Endodermal cell (in vitro differentiated cells): Measurements from ENCODE around the gene ELMO1. TPM values are rescaled to one million over a fixed set of nuclear protein-coding genes. Genes with fewer than 3 reads are reported as not detected.

Experiments used
- DNase-seq: peaks from one replicate; pipeline ENCODE4 v3.0.0-alpha.2; 2017
- H3K27ac ChIP-seq: 2 replicates; pipeline ENCODE4 v1.5.1; 2013; ENCODE audit warnings: mild to moderate bottlenecking, low read depth, low read length, moderate library complexity
- H3K27me3 ChIP-seq: 2 replicates; pipeline ENCODE4 v1.6.1; 2013; ENCODE audit warnings: mild to moderate bottlenecking, low read length, moderate library complexity; ENCODE audit not compliant: insufficient read depth, control insufficient read depth, poor library complexity, severe bottlenecking
- H3K36me3 ChIP-seq: 2 replicates; pipeline ENCODE4 v1.7.0; 2013; ENCODE audit warnings: mild to moderate bottlenecking, low read length, moderate library complexity; ENCODE audit not compliant: control insufficient read depth, insufficient read depth
- H3K4me1 ChIP-seq: one replicate; pipeline ENCODE4 v1.7.0; 2013; ENCODE audit warnings: low read length; ENCODE audit not compliant: control insufficient read depth, insufficient read depth
- H3K4me3 ChIP-seq: 2 replicates; pipeline ENCODE4 v1.5.1; 2013; ENCODE audit warnings: mild to moderate bottlenecking, low read length, moderate library complexity
- H3K9ac ChIP-seq: 2 replicates; pipeline ENCODE4 v1.6.1; 2013; ENCODE audit warnings: mild to moderate bottlenecking, low read length, moderate library complexity; ENCODE audit not compliant: poor library complexity, severe bottlenecking; ENCODE audit errors: extremely low read depth
- H3K9me3 ChIP-seq: 2 replicates; pipeline ENCODE4 v1.6.1; 2013; ENCODE audit warnings: mild to moderate bottlenecking, low read length, moderate library complexity; ENCODE audit not compliant: control insufficient read depth
- H3K27ac Mint-ChIP-seq: 2 replicates; pipeline ENCODE4 v1.8.0; 2020; ENCODE audit warnings: mixed read lengths
- H3K27me3 Mint-ChIP-seq: 2 replicates; pipeline ENCODE4 v1.8.0; 2021; ENCODE audit warnings: mild to moderate bottlenecking, mixed read lengths; ENCODE audit not compliant: insufficient read depth
- H3K36me3 Mint-ChIP-seq: 2 replicates; pipeline ENCODE4 v1.8.0; 2020; ENCODE audit warnings: low read depth, mixed read lengths
- H3K4me1 Mint-ChIP-seq: 2 replicates; pipeline ENCODE4 v1.8.0; 2020; ENCODE audit warnings: mixed read lengths
- H3K4me3 Mint-ChIP-seq: 2 replicates; pipeline ENCODE4 v1.8.0; 2020; ENCODE audit warnings: mild to moderate bottlenecking, moderate library complexity, mixed read lengths
- H3K9me3 Mint-ChIP-seq: 2 replicates; pipeline ENCODE4 v1.8.0; 2020; ENCODE audit warnings: mild to moderate bottlenecking, mixed read lengths
- WGBS, 2 experiments: methylation state at CpG; one replicate each; pipeline versions ENCODE4 v1.1.5 to v1.1.7; 2013; ENCODE audit warnings: missing lambda C conversion rate in 2 of 2, mixed read lengths in 1 of 2; ENCODE audit not compliant: insufficient coverage in 1 of 2, insufficient read length in 1 of 2; 5-methylcytosine and 5-hydroxymethylcytosine counted together
- total RNA-seq, 2 donors: library from RNA; stranded (reverse); fragmentation: NEBNext Ultra II Directional in 1 of 2; extraction: Animal tissue kit (Norgen Biotek cat#: 25700) in 1 of 2; gene quantifications; 2 replicates in 1 of 2; 3 replicates in 1 of 2; pipeline ENCODE4 v1.2.1, GENCODE V29; 2021
- TF ChIP-seq, protein P1 (sequence below): fragments of 200-600 bp; sonication (generic); conservative IDR thresholded peaks from 2 replicates; pipeline ENCODE4 v1.5.0; 2021; ENCODE audit warnings: antibody characterized with exemption, mild to moderate bottlenecking

The ELMO1 gene
- total RNA-seq, 2 donors from 2014 or later: 120 to 131 TPM

DNA sequence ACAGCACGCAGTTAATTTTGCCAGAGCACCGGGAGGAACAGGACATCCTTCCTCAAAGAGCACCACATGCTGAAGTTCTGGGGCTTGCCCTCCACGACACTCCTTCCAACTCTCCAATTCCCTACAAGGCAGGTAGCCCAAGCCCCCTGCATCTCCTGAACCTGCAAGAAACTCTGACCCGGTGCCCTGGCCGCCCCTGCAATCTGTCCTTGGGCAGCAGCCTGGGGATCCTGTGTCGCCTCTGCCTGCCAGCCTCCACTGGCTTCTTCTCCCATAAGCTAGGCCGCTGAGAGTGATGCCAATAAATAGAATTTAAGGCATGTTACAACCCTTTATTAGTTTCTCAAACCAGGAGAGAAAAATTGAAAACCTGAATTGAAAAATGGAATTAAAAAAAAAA, 182.8 kb downstream of the ELMO1 start:
- no peak overlapping the region for H3K27ac Mint-ChIP-seq

DNA sequence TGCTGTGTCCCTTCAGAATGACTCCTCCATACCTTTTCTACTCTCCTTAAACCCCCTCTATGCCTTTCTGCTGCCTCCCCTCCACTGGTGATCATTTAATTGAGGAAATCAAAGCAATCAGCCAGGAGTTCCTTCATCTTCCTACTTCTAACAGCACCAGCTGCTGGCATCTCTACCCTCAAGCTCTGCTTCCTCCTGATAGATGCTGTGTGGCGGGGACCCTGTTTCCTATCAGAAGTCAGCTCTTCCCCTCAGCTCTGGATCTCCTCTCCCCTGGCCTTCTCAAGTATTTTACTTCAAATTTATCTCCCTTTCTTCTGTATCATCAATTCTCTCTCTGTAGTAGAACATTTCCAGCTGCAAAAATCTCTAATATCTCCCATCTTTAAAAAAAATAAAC, 183.7 kb downstream of the ELMO1 start:
- H3K36me3 ChIP-seq: peaks cover 12% of the 10 kb centered on the region
- H3K9ac ChIP-seq: no peak overlapping the region
- WGBS, 2 experiments: 98 to 100% methylated on average over 1 of the region's 1 CpG
- no peaks in the 10 kb centered on the region for H3K9me3 Mint-ChIP-seq
- H3K36me3 Mint-ChIP-seq: peaks cover 32% of the 10 kb centered on the region
- H3K27ac Mint-ChIP-seq: no peak overlapping the region
- TF ChIP-seq, protein P1, sequence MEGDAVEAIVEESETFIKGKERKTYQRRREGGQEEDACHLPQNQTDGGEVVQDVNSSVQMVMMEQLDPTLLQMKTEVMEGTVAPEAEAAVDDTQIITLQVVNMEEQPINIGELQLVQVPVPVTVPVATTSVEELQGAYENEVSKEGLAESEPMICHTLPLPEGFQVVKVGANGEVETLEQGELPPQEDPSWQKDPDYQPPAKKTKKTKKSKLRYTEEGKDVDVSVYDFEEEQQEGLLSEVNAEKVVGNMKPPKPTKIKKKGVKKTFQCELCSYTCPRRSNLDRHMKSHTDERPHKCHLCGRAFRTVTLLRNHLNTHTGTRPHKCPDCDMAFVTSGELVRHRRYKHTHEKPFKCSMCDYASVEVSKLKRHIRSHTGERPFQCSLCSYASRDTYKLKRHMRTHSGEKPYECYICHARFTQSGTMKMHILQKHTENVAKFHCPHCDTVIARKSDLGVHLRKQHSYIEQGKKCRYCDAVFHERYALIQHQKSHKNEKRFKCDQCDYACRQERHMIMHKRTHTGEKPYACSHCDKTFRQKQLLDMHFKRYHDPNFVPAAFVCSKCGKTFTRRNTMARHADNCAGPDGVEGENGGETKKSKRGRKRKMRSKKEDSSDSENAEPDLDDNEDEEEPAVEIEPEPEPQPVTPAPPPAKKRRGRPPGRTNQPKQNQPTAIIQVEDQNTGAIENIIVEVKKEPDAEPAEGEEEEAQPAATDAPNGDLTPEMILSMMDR: no peak
- H3K27me3 Mint-ChIP-seq: no peaks in the 10 kb centered on the region
- no peaks in the 10 kb centered on the region for H3K9me3 ChIP-seq
- no peaks in the 10 kb centered on the region for H3K4me1 ChIP-seq
- H3K27ac ChIP-seq: no peak overlapping the region
- H3K4me3 ChIP-seq: no peak overlapping the region
- H3K4me3 Mint-ChIP-seq: no peak overlapping the region
- H3K4me1 Mint-ChIP-seq: no peaks in the 10 kb centered on the region
- no peaks in the 10 kb centered on the region for H3K27me3 ChIP-seq
- no peak for DNase-seq

More for the DNA sequence above, 182.8 kb downstream of the ELMO1 start:
- Mint-ChIP-seq H3K4me3 (no peak overlapping the region), H3K36me3 (peaks cover 38% of the 10 kb centered on the region), H3K4me1 (no peaks in the 10 kb centered on the region), H3K9me3 (no peaks in the 10 kb centered on the region), H3K27me3 (no peaks in the 10 kb centered on the region)
- no peaks in the 10 kb centered on the region for H3K4me1 ChIP-seq
- no peaks in the 10 kb centered on the region for H3K9me3 ChIP-seq
- H3K36me3 ChIP-seq: peaks cover 12% of the 10 kb centered on the region
- no peak for DNase-seq
- H3K4me3 ChIP-seq: no peak overlapping the region
- H3K27me3 ChIP-seq: no peaks in the 10 kb centered on the region
- no peak overlapping the region for H3K9ac ChIP-seq
- H3K27ac ChIP-seq: no peak overlapping the region
- TF ChIP-seq, protein P1: no peak
- WGBS, 2 experiments: 93 to 100% methylated on average over 3 to 7 of the region's 7 CpGs

GRCh38 chr7:37262181-37262580, 186.5 kb downstream of the ELMO1 start:
- peaks cover 17% of the 10 kb centered on the region for H3K36me3 ChIP-seq
- Mint-ChIP-seq H3K27ac (peak overlapping the region; percentile 20), H3K4me3 (no peak overlapping the region), H3K36me3 (peaks cover 32% of the 10 kb centered on the region), H3K27me3 (no peaks in the 10 kb centered on the region), H3K9me3 (no peaks in the 10 kb centered on the region), H3K4me1 (no peaks in the 10 kb centered on the region)
- no peak overlapping the region for H3K4me3 ChIP-seq
- no peak overlapping the region for H3K27ac ChIP-seq
- TF ChIP-seq, protein P1: no peak
- H3K4me1 ChIP-seq: no peaks in the 10 kb centered on the region
- no peak overlapping the region for H3K9ac ChIP-seq
- WGBS, 2 experiments: 100% methylated on average over 1 of the region's 1 CpG; no CpG with 5 or more reads in 1 of the 2 experiments
- no peaks in the 10 kb centered on the region for H3K9me3 ChIP-seq
- DNase-seq: no peak
- no peaks in the 10 kb centered on the region for H3K27me3 ChIP-seq
